SK-N-SH (cell line): Measurements from ENCODE around the gene C2orf49. TPM values are rescaled to one million over a fixed set of nuclear protein-coding genes. Genes with fewer than 3 reads are reported as not detected.
A peak's percentile ranks its signal among the peaks of the same experiment; 100 is the strongest.

ENCODE experiments used
- CTCF ChIA-PET: fragments of 300-600, 350-600 bp; formaldehyde crosslinking; extraction: SDS; loops from one replicate; lab custom pipeline; 2021; lab: Yijun Ruan, JAX
- POLR2A ChIA-PET: fragments of 350-600 bp; sonication (Branson Sonifier 250); formaldehyde crosslinking; extraction: SDS; loops from one replicate; lab custom pipeline; 2020; ENCODE audit warnings: antibody characterized with exemption, inconsistent platforms; lab: Yijun Ruan, JAX
- DNase-seq: peaks from one replicate; pipeline ENCODE4 v3.0.0; 2012
- H2AFZ ChIP-seq: fragments of 200-600 bp; sonication (generic); 2 replicates; pipeline ENCODE4 v1.8.1; 2016; ENCODE audit warnings: antibody characterized with exemption, mild to moderate bottlenecking, low read depth
- H3F3A ChIP-seq: fragments of 200-600 bp; sonication (generic); replicated peaks from 2 replicates; pipeline ENCODE3; 2016; ENCODE audit warnings: antibody characterized with exemption, mild to moderate bottlenecking; ENCODE audit not compliant: insufficient read depth
- H3K27ac ChIP-seq, 2 experiments: fragments of 200-500 bp in 1 of 2; fragments of 200-600 bp in 1 of 2; sonication (Bioruptor generic) in 1 of 2; sonication (generic), shearing (Covaris generic) in 1 of 2; 2 replicates each; pipeline versions ENCODE4 v1.5.1 to v1.6.1; 2014 to 2016; ENCODE audit warnings: low read depth in 2 of 2, inconsistent platforms in 1 of 2, low read length in 1 of 2, mild to moderate bottlenecking in 1 of 2, mixed read lengths in 1 of 2
- H3K27me3 ChIP-seq: fragments of 200-600 bp; sonication (generic), shearing (Covaris generic); 2 replicates; pipeline ENCODE4 v1.6.1; 2016; ENCODE audit warnings: mixed run types; ENCODE audit not compliant: insufficient read depth
- H3K36me3 ChIP-seq, 2 experiments: fragments of 200-500 bp in 1 of 2; fragments of 200-600 bp in 1 of 2; sonication (Bioruptor generic) in 1 of 2; sonication (generic) in 1 of 2; replicated peaks in 1 of 2; 2 replicates each; pipeline versions ENCODE3 to v1.5.1; 2014 to 2016; ENCODE audit warnings: low read length in 1 of 2, mild to moderate bottlenecking in 1 of 2; ENCODE audit not compliant: insufficient read depth in 2 of 2, control insufficient read depth in 1 of 2
- H3K4me1 ChIP-seq, 2 experiments: fragments of 200-500 bp in 1 of 2; fragments of 200-600 bp in 1 of 2; sonication (Bioruptor generic) in 1 of 2; sonication (generic), shearing (Covaris generic) in 1 of 2; 2 replicates each; pipeline versions ENCODE4 v1.5.1 to v1.6.1; 2014 to 2016; ENCODE audit warnings: low read depth in 1 of 2, low read length in 1 of 2, mixed run types in 1 of 2; ENCODE audit not compliant: insufficient read depth in 2 of 2, control insufficient read depth in 1 of 2
- H3K4me2 ChIP-seq: fragments of 200-600 bp; sonication (generic), shearing (Covaris generic); 2 replicates; pipeline ENCODE4 v1.6.1; 2017; ENCODE audit warnings: mixed run types
- H3K4me3 ChIP-seq, 2 experiments: fragments of 200-500 bp in 1 of 2; fragments of 200-600 bp in 1 of 2; sonication (Bioruptor generic) in 1 of 2; sonication (generic), shearing (Covaris generic) in 1 of 2; 2 replicates each; pipeline versions ENCODE4 v1.5.1 to v1.8.1; 2014 to 2016; ENCODE audit warnings: low read depth in 2 of 2, inconsistent platforms in 1 of 2, low read length in 1 of 2, mild to moderate bottlenecking in 1 of 2, mixed read lengths in 1 of 2, moderate library complexity in 1 of 2
- H3K79me2 ChIP-seq: fragments of 200-600 bp; sonication (generic); 2 replicates; pipeline ENCODE4 v1.8.1; 2017; ENCODE audit warnings: mild to moderate bottlenecking; ENCODE audit not compliant: insufficient read depth
- H3K9ac ChIP-seq: fragments of 200-600 bp; sonication (generic); 2 replicates; pipeline ENCODE4 v1.6.1; 2017; ENCODE audit warnings: mixed run types
- H3K9me2 ChIP-seq: fragments of 200-600 bp; sonication (generic); 2 replicates; pipeline ENCODE4 v1.6.1; 2017; ENCODE audit warnings: mixed run types
- H3K9me3 ChIP-seq: fragments of 200-600 bp; sonication (generic); 2 replicates; pipeline ENCODE4 v1.6.1; 2017; ENCODE audit warnings: mixed run types, mild to moderate bottlenecking, moderate library complexity
- H4K20me1 ChIP-seq: fragments of 200-600 bp; sonication (generic); 2 replicates; pipeline ENCODE4 v1.6.1; 2017; ENCODE audit warnings: mild to moderate bottlenecking, mixed run types; ENCODE audit not compliant: insufficient read depth
- CHD2 ChIP-seq: fragments of 150-350 bp; IDR thresholded peaks from 2 replicates; pipeline ENCODE4 v1.6.1; 2018; ENCODE audit warnings: low read length; ENCODE audit not compliant: partially characterized antibody
- ELF1 ChIP-seq: IDR thresholded peaks from 2 replicates; pipeline ENCODE4 v1.4.0; 2012
- EP300 ChIP-seq, 2 experiments: IDR thresholded peaks; 2 replicates each; pipeline versions ENCODE4 v1.4.0 to v1.6.1; 2012; ENCODE audit warnings: borderline replicate concordance in 1 of 2, low read depth in 1 of 2, low read length in 1 of 2
- FOSL2 ChIP-seq: IDR thresholded peaks from 2 replicates; pipeline ENCODE4 v1.4.0; 2012; ENCODE audit warnings: low read depth, mild to moderate bottlenecking, moderate library complexity, borderline replicate concordance
- FOXM1 ChIP-seq: IDR thresholded peaks from 2 replicates; pipeline ENCODE4 v1.4.0; 2012; ENCODE audit warnings: low read depth, mild to moderate bottlenecking
- GATA2 ChIP-seq: sonication (generic); formaldehyde crosslinking; IDR thresholded peaks from 2 replicates; pipeline ENCODE4 v1.5.0; 2020; ENCODE audit warnings: mild to moderate bottlenecking, missing genetic modification reagents
- JUND ChIP-seq: IDR thresholded peaks from 2 replicates; pipeline ENCODE4 v1.4.0; 2012
- MAX ChIP-seq: IDR thresholded peaks from 2 replicates; pipeline ENCODE4 v1.4.0; 2012; ENCODE audit warnings: low read depth
- MEF2A ChIP-seq: IDR thresholded peaks from 2 replicates; pipeline ENCODE4 v1.4.0; 2012; ENCODE audit warnings: low read depth, borderline replicate concordance
- RAD21 ChIP-seq: IDR thresholded peaks from 2 replicates; pipeline ENCODE4 v1.6.1; 2012; ENCODE audit warnings: mild to moderate bottlenecking, low read length
- RCOR1 ChIP-seq: fragments of 150-350 bp; IDR thresholded peaks from 2 replicates; pipeline ENCODE4 v1.6.1; 2017; ENCODE audit warnings: antibody characterized with exemption, low read length
- RFX5 ChIP-seq: IDR thresholded peaks from 2 replicates; pipeline ENCODE4 v1.6.1; 2012; ENCODE audit warnings: mild to moderate bottlenecking, improper control_type of control experiment, low read length
- RXRA ChIP-seq: IDR thresholded peaks from 2 replicates; pipeline ENCODE4 v1.4.0; 2012; ENCODE audit warnings: low read depth, mild to moderate bottlenecking, borderline replicate concordance
- TAF1 ChIP-seq: IDR thresholded peaks from 2 replicates; pipeline ENCODE4 v1.6.1; 2012; ENCODE audit warnings: low read depth, mild to moderate bottlenecking, low read length, moderate library complexity, borderline replicate concordance
- USF1 ChIP-seq: IDR thresholded peaks from 2 replicates; pipeline ENCODE4 v1.4.0; 2012; ENCODE audit warnings: low read depth, borderline replicate concordance
- USF2 ChIP-seq: fragments of 150-350 bp; IDR thresholded peaks from 2 replicates; pipeline ENCODE4 v1.6.1; 2017; ENCODE audit warnings: antibody characterized with exemption, low read length, low read depth, borderline replicate concordance
- YY1 ChIP-seq: IDR thresholded peaks from 2 replicates; pipeline ENCODE4 v1.4.0; 2012; ENCODE audit warnings: low read depth, mild to moderate bottlenecking
- ZBTB33 ChIP-seq: IDR thresholded peaks from 2 replicates; pipeline ENCODE4 v1.4.0; 2012; ENCODE audit warnings: low read depth, borderline replicate concordance
- WGBS: methylation state at CpG from one replicate; pipeline ENCODE4 v1.1.6; 2017; ENCODE audit warnings: low lambda C conversion rate; 5-methylcytosine and 5-hydroxymethylcytosine counted together
- polyA plus RNA-seq, 3 experiments: library from polyadenylated mRNA; depleted of rRNA; stranded (reverse); fragments of >200 nt; gene quantifications; 2 replicates each; pipeline ENCODE4 v1.2.3, GENCODE V29; 2012

C2orf49 gene
- polyA plus RNA-seq, 1 of the 3 experiments (the other 2 are of a cell fraction): 7.6 TPM

GRCh38 chr2:105330681-105331375 is 6.5 kb upstream of the C2orf49 start:
- Histone ChIP-seq H4K20me1 (no peaks in the 10 kb centered on the region), H3K9ac (no peak overlapping the region), H3K27ac (peak overlapping the region in 1 of 2 experiments; percentile 6; a peak in 1 of 4 replicates), H3K4me3 (no peak overlapping the region), H3K36me3 (peaks cover 0 to 6% of the 10 kb centered on the region in 2 experiments), H3F3A (peaks cover 4% of the 10 kb centered on the region), H3K27me3 (no peaks in the 10 kb centered on the region), H3K9me3 (no peaks in the 10 kb centered on the region), H3K9me2 (no peaks in the 10 kb centered on the region), H3K79me2 (peaks cover 35% of the 10 kb centered on the region), H3K4me1 (peaks cover 0 to 15% of the 10 kb centered on the region in 2 experiments; a peak in 3 of 4 replicates), H3K4me2 (no peak overlapping the region), H2AFZ (peak overlapping the region; percentile 72; the same call in 1 of the 2 replicates)
- TF ChIP-seq MAX (no peak), ELF1 (no peak), MEF2A (no peak), RAD21 (no peak), TAF1 (no peak), USF1 (no peak), EP300 (IDR thresholded peaks at IDR 0.05; ENCODE audit: borderline replicate concordance in 1 of 2, low read depth in 1 of 2, low read length in 1 of 2) (no peak), JUND (no peak), ZBTB33 (no peak), RCOR1 (no peak), CHD2 (no peak), RXRA (no peak), YY1 (no peak), FOSL2 (no peak), USF2 (no peak), RFX5 (no peak), FOXM1 (no peak), GATA2 (CRISPR knock-in tag) (no peak)
- DNase-seq: no peak
- ChIA-PET POLR2A (interaction anchor here (0.6 kb wide), 1 partner anchor 475 kb away, joined by 5 read pairs; no protein-coding TSS in a partner anchor), CTCF (interaction anchor here (1.3 kb wide), 1 partner anchor 36 kb away, joined by 3 read pairs; no protein-coding TSS in a partner anchor)
- WGBS: 98% methylated on average over 3 of the region's 4 CpGs
